ENCODE data around the gene SAMD10.
"Not testable (repeated sequence)": the region's sequence is repeated elsewhere in the genome, so short reads cannot be mapped to it uniquely, and the experiment has no call there.

Gene SAMD10

GRCh38 chr20:63940071-63940471 lies 39.4 kb downstream of the SAMD10 start:
- DNase-seq = no peak

DNA sequence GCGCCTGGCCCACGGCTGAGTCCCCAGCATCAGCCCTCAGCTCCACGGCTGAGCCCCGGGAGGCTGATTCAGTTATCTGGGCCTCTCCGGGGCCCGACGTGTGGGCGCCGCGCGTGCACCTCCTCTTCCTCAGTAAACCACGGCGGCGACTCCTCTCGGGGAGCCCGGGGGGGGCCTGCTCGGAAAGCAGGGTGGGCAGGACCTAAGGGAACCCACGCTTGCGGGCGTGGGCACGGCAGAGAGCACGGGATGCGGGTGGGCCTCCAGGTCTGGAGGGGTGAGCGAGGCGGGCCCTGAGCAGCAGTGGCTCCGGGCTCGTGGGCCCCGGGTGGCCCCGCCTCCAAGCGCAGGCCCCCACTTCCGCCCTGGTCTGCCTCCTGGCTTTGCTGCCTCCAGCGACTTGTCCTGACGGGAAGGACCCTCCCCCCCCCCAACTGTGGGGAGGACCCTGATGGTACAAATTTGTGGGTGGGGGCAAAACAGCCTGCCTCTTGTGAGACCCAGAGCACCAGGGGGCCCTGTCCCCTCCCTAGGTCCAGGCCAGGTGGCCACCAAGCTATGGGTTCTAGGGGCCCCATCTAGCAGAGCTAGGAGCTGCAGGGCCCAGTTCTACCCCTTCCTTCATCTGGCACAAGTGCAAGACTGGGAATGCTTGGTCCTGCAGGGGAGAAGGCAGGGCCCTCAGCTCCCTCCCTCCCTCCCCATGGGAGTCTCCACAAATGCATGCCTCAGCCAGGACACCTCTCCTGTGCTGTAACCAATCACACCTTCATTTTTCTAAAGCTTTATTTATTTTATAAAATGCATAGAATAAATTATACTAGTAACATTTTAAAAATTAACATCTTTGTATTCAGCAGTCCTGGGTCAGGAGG lies 40.1 kb downstream of the SAMD10 start:
- no peak for DNase-seq

GRCh38 chr20:63937596-63937995 lies 41.8 kb downstream of the SAMD10 start:
- DNase-seq = no peak

DNA sequence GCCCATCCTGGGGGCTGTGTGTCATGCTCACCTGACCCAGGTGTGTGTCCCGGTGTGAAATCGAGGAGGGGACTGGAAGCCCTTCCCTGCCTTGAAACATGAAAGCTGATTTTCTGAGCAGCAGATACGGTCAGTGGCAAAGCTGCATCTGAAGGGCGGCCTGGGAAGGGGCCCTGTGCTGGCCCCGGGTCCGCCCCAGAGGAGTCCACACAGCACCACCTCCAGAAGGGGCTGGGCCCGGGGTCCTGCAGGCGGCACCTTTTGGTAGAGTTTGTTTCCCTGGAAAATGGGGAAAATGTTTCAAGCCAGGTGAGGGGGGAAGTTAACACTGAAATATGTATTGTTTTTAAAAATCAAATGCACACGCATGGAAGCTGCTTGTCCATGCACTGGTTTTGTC lies 44.0 kb downstream of the SAMD10 start:
- no peak for DNase-seq

DNA sequence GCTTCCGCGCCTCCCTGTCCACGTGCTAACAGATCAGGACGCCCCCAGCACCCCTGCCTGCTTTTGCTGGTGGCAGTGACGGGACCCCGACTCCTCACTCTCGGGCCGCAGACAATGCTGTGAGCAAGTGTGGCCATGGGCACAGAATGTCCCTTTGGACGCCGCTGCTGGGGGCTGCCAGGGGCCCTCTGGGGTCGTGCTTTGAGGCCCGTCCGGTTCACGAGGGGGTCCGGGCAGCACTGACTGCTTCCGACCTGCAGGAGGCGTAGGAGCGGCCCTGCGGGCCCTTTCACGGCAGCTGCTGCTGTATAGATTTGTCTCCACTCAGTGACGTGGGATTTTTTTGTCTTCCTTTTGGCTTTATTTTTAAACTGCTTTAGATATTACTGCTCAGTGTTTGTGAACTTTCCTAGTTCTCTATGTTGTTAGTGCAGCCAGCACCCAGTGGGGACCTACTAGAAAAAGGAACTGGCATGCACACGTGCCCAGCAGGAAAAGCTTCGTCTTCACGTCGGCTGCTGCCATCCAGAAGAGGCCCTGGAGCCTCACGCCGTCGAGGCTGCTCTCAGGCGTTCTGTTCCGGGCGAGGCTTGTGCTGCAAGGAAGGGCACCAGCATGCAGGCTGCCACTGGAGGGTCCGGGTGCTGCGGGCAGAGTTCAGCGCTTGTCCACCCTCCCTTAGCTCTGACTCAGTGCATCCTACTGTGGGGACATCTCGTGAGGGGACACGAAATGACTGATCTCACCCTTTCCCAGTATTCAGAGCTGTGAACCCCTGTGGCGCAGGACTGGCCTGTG lies 45.0 kb downstream of the SAMD10 start:
- no peak for DNase-seq

DNA sequence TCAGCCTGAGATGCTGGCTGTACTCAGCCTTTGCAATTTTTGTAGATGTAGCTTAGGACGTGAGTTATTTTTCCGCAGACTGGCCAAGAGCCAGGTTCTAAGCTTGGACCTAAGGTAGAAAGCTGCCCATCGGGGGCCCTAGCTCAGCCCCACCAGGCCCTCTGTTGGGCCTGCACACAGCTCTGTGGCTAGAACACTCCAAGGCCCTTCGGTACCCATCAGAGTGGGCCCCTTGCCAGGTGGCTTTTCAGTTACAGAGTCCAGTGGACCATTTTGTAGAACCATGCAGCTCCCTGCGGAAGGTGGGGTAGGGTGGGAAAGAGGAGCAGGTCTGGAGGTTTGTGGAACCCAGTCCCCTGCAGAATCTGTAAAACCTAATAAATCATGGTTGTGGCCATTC lies 45.8 kb downstream of the SAMD10 start:
- DNase-seq = no peak

GRCh38 chr20:63932606-63933160 lies 46.8 kb downstream of the SAMD10 start:
- DNase-seq = no peak

- DNase-seq = no peak
Observed at GRCh38 chr20:63931735-63932134, 47.7 kb downstream of the SAMD10 start.

- no peak for DNase-seq
Observed at GRCh38 chr20:63930971-63931553, 48.4 kb downstream of the SAMD10 start.

DNA sequence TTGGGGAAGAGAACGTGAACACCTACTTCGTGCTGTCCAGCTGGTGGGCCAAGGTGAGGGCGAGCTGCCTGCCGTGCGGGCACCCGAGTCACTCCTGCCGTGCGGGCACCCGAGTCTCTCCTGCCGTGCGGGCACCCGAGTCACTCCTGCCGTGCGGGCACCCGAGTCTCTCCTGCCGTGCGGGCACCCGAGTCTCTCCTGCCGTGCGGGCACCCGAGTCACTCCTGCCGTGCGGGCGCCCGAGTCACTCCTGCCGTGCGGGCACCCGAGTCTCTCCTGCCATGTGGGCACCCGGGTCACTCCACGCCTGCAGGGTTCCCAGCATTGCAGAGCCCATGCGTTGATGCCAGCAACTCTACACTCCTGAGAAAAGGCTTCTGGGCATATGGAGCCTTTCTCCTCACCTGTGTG lies 50.0 kb downstream of the SAMD10 start:
- not testable (repeated sequence) for DNase-seq

DNA sequence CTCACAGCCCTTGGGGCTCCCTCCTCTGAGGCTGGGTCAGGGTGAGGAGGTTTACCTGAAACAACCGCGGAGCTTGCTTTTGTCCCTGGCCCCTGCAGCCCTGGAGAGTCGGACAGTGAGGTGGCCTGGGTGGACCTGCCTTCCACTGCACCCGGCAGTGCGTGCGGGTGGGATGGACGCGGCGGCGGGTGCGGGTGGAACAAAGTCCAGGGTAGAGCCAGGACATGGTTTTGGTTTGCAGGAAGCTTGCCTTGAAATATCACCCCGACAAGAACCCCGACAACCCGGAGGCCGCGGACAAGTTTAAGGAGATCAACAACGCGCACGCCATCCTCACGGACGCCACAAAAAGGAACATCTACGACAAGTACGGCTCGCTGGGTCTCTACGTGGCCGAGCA lies 50.4 kb downstream of the SAMD10 start:
- DNase-seq = no peak

- no peak for DNase-seq
Observed at GRCh38 chr20:63926298-63926697, 53.1 kb downstream of the SAMD10 start.

GRCh38 chr20:63924241-63924640 lies 55.2 kb downstream of the SAMD10 start:
- DNase-seq = no peak
